Panc1 (cell line): ENCODE measurements around the gene FRRS1. TPM values are rescaled to one million over a fixed set of nuclear protein-coding genes. Genes with fewer than 3 reads are reported as not detected.

Experiments
- ATAC-seq: fragments of 200-7000 bp; cut with Tn5 transposase; 2 replicates; pipeline ENCODE4 v1.9.1; 2020; ENCODE audit warnings: mild to moderate bottlenecking, moderate library complexity
- BruUV-seq: library from RNA; stranded (reverse); fragments of 400-500 nt; replicated peaks from 2 replicates; lab custom pipeline; 2021; lab: Mats Ljungman, UMichigan
- CTCF ChIA-PET: fragments of 300-600 bp; sonication (Branson Sonifier 250); formaldehyde crosslinking; loops from one replicate; lab custom pipeline; 2022; ENCODE audit warnings: antibody characterized with exemption; lab: Charles Lee
- POLR2A ChIA-PET: fragments of 300-600 bp; sonication (Branson Sonifier 250); formaldehyde crosslinking; loops from one replicate; lab custom pipeline; 2022; ENCODE audit warnings: antibody characterized with exemption; lab: Charles Lee
- DNase-seq: peaks from one replicate; pipeline ENCODE4 v3.0.0-alpha.2; 2010; ENCODE audit warnings: low read depth, low spot score
- H3K27ac ChIP-seq: 2 replicates; pipeline ENCODE4 v1.5.1; 2011; ENCODE audit warnings: mild to moderate bottlenecking, low read length, inconsistent platforms
- H3K27me3 ChIP-seq: fragments of 200-500 bp; sonication (Bioruptor generic); 2 replicates; pipeline ENCODE4 v1.6.0; 2014; ENCODE audit warnings: low read length, inconsistent platforms; ENCODE audit not compliant: control insufficient read depth, insufficient read depth
- H3K36me3 ChIP-seq: fragments of 200-500 bp; sonication (Bioruptor generic); 2 replicates; pipeline ENCODE4 v1.5.1; 2014; ENCODE audit warnings: inconsistent platforms, mild to moderate bottlenecking, low read length, moderate library complexity; ENCODE audit not compliant: control insufficient read depth, insufficient read depth
- H3K4me1 ChIP-seq: 2 replicates; pipeline ENCODE4 v1.5.1; 2011; ENCODE audit warnings: inconsistent platforms, mild to moderate bottlenecking, low read length, moderate library complexity; ENCODE audit not compliant: control insufficient read depth, insufficient read depth
- H3K4me3 ChIP-seq, 2 experiments: 2 replicates each; pipeline ENCODE4 v1.5.1; 2011 to 2012; ENCODE audit warnings: low read depth in 2 of 2, low read length in 2 of 2, mild to moderate bottlenecking in 2 of 2, inconsistent platforms in 1 of 2, moderate library complexity in 1 of 2
- H3K9me3 ChIP-seq: fragments of 200-500 bp; sonication (Bioruptor generic); 2 replicates; pipeline ENCODE4 v1.5.1; 2014; ENCODE audit warnings: low read depth, mild to moderate bottlenecking, inconsistent platforms, low read length, moderate library complexity; ENCODE audit not compliant: control insufficient read depth, insufficient read depth
- CTCF ChIP-seq: fragments of 450-650 bp; IDR thresholded peaks from 2 replicates; pipeline ENCODE4 v1.5.1; 2017; ENCODE audit warnings: mild to moderate bottlenecking
- POLR2AphosphoS5 ChIP-seq: IDR thresholded peaks from 2 replicates; pipeline ENCODE4 v1.6.1; 2012; ENCODE audit warnings: mild to moderate bottlenecking, low read depth, low read length, moderate library complexity
- REST ChIP-seq, 2 experiments: IDR thresholded peaks; 2 replicates each; pipeline ENCODE4 v1.6.1; 2011 to 2012; ENCODE audit warnings: low read depth in 2 of 2, control low read depth in 1 of 2, low read length in 1 of 2, mild to moderate bottlenecking in 1 of 2, moderate library complexity in 1 of 2; ENCODE audit not compliant: insufficient read depth in 1 of 2
- SIN3A ChIP-seq: IDR thresholded peaks from 2 replicates; pipeline ENCODE4 v1.6.1; 2012; ENCODE audit warnings: low read depth, mild to moderate bottlenecking, low read length, moderate library complexity, borderline replicate concordance; ENCODE audit not compliant: insufficient read depth
- TCF7L2 ChIP-seq: IDR thresholded peaks from 2 replicates; pipeline ENCODE4 v1.6.1; 2011; ENCODE audit warnings: mild to moderate bottlenecking, low read depth, low read length, inconsistent platforms
- in situ Hi-C: cut with HindIII; loops from 2 replicates; pipeline ENCODE4 v1.10.0; 2016; ENCODE audit warnings: low sequenced_read_pairs, low pct_unique_long_range_greater_than_20kb
- intact Hi-C: fragments of 100-400 bp; cut with micrococcal nuclease; formaldehyde crosslinking; loops from one replicate; pipeline ENCODE4 v1.10.0; 2022; ENCODE audit not compliant: unreplicated experiment
- total RNA-seq: library from RNA; stranded (reverse); gene quantifications from one replicate; pipeline ENCODE4 v1.2.1, GENCODE V29; 2021; ENCODE audit not compliant: unreplicated experiment

Gene FRRS1
- total RNA-seq, 1 experiment from 2014 or later = 1.2 TPM

- no peaks in the 10 kb centered on the region; the same call in 1 of the 2 replicates for H3K27me3 ChIP-seq
- no TSS peak for BruUV-seq
- no peak overlapping the region for H3K27ac ChIP-seq
- H3K4me3 ChIP-seq = no peak overlapping the region
- ChIA-PET CTCF (no interaction called here), POLR2A (no interaction called here)
- intact Hi-C loops = no loop called here
- ATAC-seq = no peak
- DNase-seq = no peak
- H3K4me1 ChIP-seq = no peaks in the 10 kb centered on the region
- no peak for TF ChIP-seq REST (IDR thresholded peaks at IDR 0.05; ENCODE audit: insufficient read depth in 1 of 2, low read depth in 2 of 2, low read length in 1 of 2)
- no peak for TF ChIP-seq POLR2AphosphoS5
- TF ChIP-seq TCF7L2 = no peak
- TF ChIP-seq CTCF = no peak
- no peak for TF ChIP-seq SIN3A
- H3K36me3 ChIP-seq = no peaks in the 10 kb centered on the region
- H3K9me3 ChIP-seq = no peaks in the 10 kb centered on the region
- in situ Hi-C loops = no loop called here
Measured at GRCh38 chr1:99755664-99756063, 10.8 kb downstream of the FRRS1 start.

DNA sequence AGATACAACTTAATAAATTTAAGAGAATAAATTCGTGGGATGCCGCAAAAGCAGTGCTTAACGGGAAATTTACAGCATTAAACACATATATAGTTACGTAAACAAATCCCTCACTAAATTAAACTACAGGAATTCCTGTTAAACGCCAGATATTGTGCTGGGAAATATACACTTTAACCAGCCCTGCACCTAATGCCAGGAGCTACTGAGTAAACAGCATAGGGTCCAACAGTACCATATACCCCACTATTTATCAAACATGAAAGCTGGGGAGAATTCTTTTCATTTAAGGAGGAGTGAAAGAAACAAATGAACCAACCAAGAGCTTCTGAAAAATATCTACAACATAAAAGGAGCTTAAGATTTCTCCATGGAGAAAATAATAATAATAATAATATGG is 11.7 kb downstream of the FRRS1 start:
- no peaks in the 10 kb centered on the region for H3K9me3 ChIP-seq
- POLR2A ChIA-PET = no interaction called here
- ATAC-seq (no peak), DNase-seq (no peak)
- intact Hi-C loops (no loop called here), in situ Hi-C loops (no loop called here)
- no peaks in the 10 kb centered on the region for H3K4me1 ChIP-seq
- CTCF ChIA-PET = interaction anchor here (0.7 kb wide), 1 partner anchor 599 kb away, joined by 4 read pairs; no protein-coding TSS in a partner anchor
- H3K36me3 ChIP-seq = no peaks in the 10 kb centered on the region
- H3K27me3 ChIP-seq = no peaks in the 10 kb centered on the region; the same call in 1 of the 2 replicates
- TF ChIP-seq REST (IDR thresholded peaks at IDR 0.05; ENCODE audit: insufficient read depth in 1 of 2, low read depth in 2 of 2, low read length in 1 of 2) = no peak
- no peak overlapping the region for H3K27ac ChIP-seq
- no peak overlapping the region for H3K4me3 ChIP-seq
- BruUV-seq = no TSS peak
